Kidney (tissue), 14 donors: ENCODE measurements around the gene MEX3A. TPM values are rescaled to one million over a fixed set of nuclear protein-coding genes. Genes with fewer than 3 reads are reported as not detected.
A peak's percentile ranks its signal among the peaks of the same experiment; 100 is the strongest.

Experiments used
- DNase-seq, 5 donors: peaks; one replicate each; pipeline ENCODE4 v3.0.0-alpha.2; 2013 to 2020
- FAIRE-seq: peaks from 2 replicates; lab custom pipeline; 2012; peaks lifted over from hg19 to GRCh38; lab: Jason Lieb, UNC
- H3K27ac ChIP-seq, 2 donors: one replicate each; pipeline ENCODE4 v1.7.0; 2013; ENCODE audit warnings: low read depth in 2 of 2, low read length in 2 of 2, inconsistent platforms in 1 of 2
- H3K27me3 ChIP-seq: one replicate; pipeline ENCODE4 v1.7.1; 2013; ENCODE audit warnings: low read length, inconsistent platforms; ENCODE audit not compliant: control insufficient read depth, insufficient read depth
- H3K36me3 ChIP-seq, 3 donors: one replicate each; pipeline versions ENCODE4 v1.7.0 to v1.7.1; 2013; ENCODE audit warnings: low read length in 3 of 3, control low read depth in 1 of 3, inconsistent platforms in 1 of 3; ENCODE audit not compliant: insufficient read depth in 3 of 3, control insufficient read depth in 2 of 3
- H3K4me1 ChIP-seq, 3 donors: one replicate each; pipeline versions ENCODE4 v1.7.0 to v1.7.1; 2013; ENCODE audit warnings: low read length in 3 of 3, inconsistent platforms in 1 of 3, low read depth in 1 of 3; ENCODE audit not compliant: control insufficient read depth in 2 of 3, insufficient read depth in 2 of 3
- H3K4me3 ChIP-seq, 3 donors: one replicate each; pipeline versions ENCODE4 v1.7.0 to v1.8.1; 2013; ENCODE audit warnings: low read length in 3 of 3, control low read depth in 1 of 3, inconsistent platforms in 1 of 3
- H3K9ac ChIP-seq, 3 donors: one replicate each; pipeline versions ENCODE4 v1.7.0 to v1.7.1; 2013; ENCODE audit warnings: low read length in 3 of 3, control low read depth in 1 of 3, inconsistent platforms in 1 of 3
- H3K9me3 ChIP-seq, 3 donors: one replicate each; pipeline versions ENCODE4 v1.7.0 to v1.7.1; 2013; ENCODE audit warnings: low read length in 3 of 3, control low read depth in 1 of 3, inconsistent platforms in 1 of 3; ENCODE audit not compliant: control insufficient read depth in 2 of 3, insufficient read depth in 1 of 3
- CTCF ChIP-seq: IDR thresholded peaks from 3 replicates; pipeline ENCODE4 v1.5.1; 2012; ENCODE audit warnings: mild to moderate bottlenecking, moderate library complexity, borderline replicate concordance; ENCODE audit not compliant: insufficient read depth; ENCODE audit errors: extremely low read depth
- intact Hi-C: fragments of 100-400 bp; cut with DNase I; formaldehyde crosslinking; loops from one replicate; pipeline ENCODE4 v1.11.1; 2022
- polyA plus RNA-seq: library from polyadenylated mRNA; stranded (reverse); fragments of 350-450 nt; fragmentation: Illumina TruSeq; extraction: RNeasy Lipid Tissue Mini Kit (QIAGEN cat#74804); gene quantifications from one replicate; pipeline ENCODE4 v1.2.3, GENCODE V29; 2014; ENCODE audit warnings: low read depth, low replicate concordance; ENCODE audit not compliant: insufficient read depth
- total RNA-seq: library from RNA; stranded (reverse); fragmentation: NEBNext Ultra II Directional; extraction: Animal tissue kit (Norgen Biotek cat#: 25700); gene quantifications from one replicate; pipeline ENCODE4 v1.2.1, GENCODE V29; 2021
- donor health status: control.
- donor health status: control.
- donor health status: control.
- donor health status: control.
- donor health status: control.
- donor health status: DM: yes; HTN: yes; CAD: no.
- donor health status: Normal renal cell carcinoma (clear cell type).

The MEX3A gene
- total and polyA plus RNA-seq, 2 donors from 2014 or later = 1.0 to 1.7 TPM

GRCh38 chr1:156091610-156092009 is 9.3 kb upstream of the MEX3A start:
- no peak for TF ChIP-seq CTCF
- no peak overlapping the region for H3K9ac ChIP-seq
- no peaks in the 10 kb centered on the region for H3K4me1 ChIP-seq
- H3K36me3 ChIP-seq = no peaks in the 10 kb centered on the region
- H3K9me3 ChIP-seq = no peaks in the 10 kb centered on the region
- no peak overlapping the region for H3K4me3 ChIP-seq
- FAIRE-seq (no peak), DNase-seq (no peak)
- intact Hi-C loops = loop anchor here (5.0 kb wide), 2 partner anchors 46 to 131 kb away; no protein-coding TSS in a partner anchor
- no peak overlapping the region for H3K27ac ChIP-seq
- H3K27me3 ChIP-seq = no peaks in the 10 kb centered on the region

GRCh38 chr1:156090840-156091188 is 8.5 kb upstream of the MEX3A start:
- H3K9me3 ChIP-seq = no peaks in the 10 kb centered on the region
- H3K4me1 ChIP-seq = peaks cover 0 to 4% (median 0%) of the 10 kb centered on the region in 3 donors
- H3K4me3 ChIP-seq = no peak overlapping the region
- peak; percentile 79 for TF ChIP-seq CTCF
- intact Hi-C loops = loop anchor here (5.0 kb wide), 2 partner anchors 46 to 131 kb away; no protein-coding TSS in a partner anchor
- no peak overlapping the region for H3K27ac ChIP-seq
- no peak overlapping the region for H3K9ac ChIP-seq
- H3K36me3 ChIP-seq = no peaks in the 10 kb centered on the region
- H3K27me3 ChIP-seq = no peaks in the 10 kb centered on the region
- FAIRE-seq (no peak), DNase-seq (peak; percentile 86 to 94 (median 89))

- intact Hi-C loops = loop anchor here (5.0 kb wide), 2 partner anchors 47 to 132 kb away; no protein-coding TSS in a partner anchor
- H3K36me3 ChIP-seq = no peaks in the 10 kb centered on the region
- no peak overlapping the region for H3K9ac ChIP-seq
- no peak overlapping the region for H3K27ac ChIP-seq
- H3K4me1 ChIP-seq = peaks cover 0 to 4% (median 0%) of the 10 kb centered on the region in 3 donors
- FAIRE-seq (no peak), DNase-seq (no peak)
- TF ChIP-seq CTCF = no peak
- H3K9me3 ChIP-seq = no peaks in the 10 kb centered on the region
- no peaks in the 10 kb centered on the region for H3K27me3 ChIP-seq
- H3K4me3 ChIP-seq = no peak overlapping the region
Measured at GRCh38 chr1:156090138-156090839, 8.0 kb upstream of the MEX3A start.

- Histone ChIP-seq H3K9me3 (no peaks in the 10 kb centered on the region), H3K4me3 (no peak overlapping the region), H3K27me3 (no peaks in the 10 kb centered on the region), H3K9ac (no peak overlapping the region), H3K4me1 (peaks cover 0 to 4% (median 0%) of the 10 kb centered on the region in 3 donors), H3K36me3 (no peaks in the 10 kb centered on the region), H3K27ac (no peak overlapping the region)
- no peak for TF ChIP-seq CTCF
- no peak for DNase-seq
- FAIRE-seq = no peak
- intact Hi-C loops = loop anchor here (5.0 kb wide), 2 partner anchors 48 to 133 kb away; no protein-coding TSS in a partner anchor
Measured at GRCh38 chr1:156089704-156090103, 7.4 kb upstream of the MEX3A start.
